ENCODE results near the gene FGF8.
"Not testable (repeated sequence)": the region's sequence is repeated elsewhere in the genome, so short reads cannot be mapped to it uniquely, and the experiment has no call there.

FGF8 gene

DNA sequence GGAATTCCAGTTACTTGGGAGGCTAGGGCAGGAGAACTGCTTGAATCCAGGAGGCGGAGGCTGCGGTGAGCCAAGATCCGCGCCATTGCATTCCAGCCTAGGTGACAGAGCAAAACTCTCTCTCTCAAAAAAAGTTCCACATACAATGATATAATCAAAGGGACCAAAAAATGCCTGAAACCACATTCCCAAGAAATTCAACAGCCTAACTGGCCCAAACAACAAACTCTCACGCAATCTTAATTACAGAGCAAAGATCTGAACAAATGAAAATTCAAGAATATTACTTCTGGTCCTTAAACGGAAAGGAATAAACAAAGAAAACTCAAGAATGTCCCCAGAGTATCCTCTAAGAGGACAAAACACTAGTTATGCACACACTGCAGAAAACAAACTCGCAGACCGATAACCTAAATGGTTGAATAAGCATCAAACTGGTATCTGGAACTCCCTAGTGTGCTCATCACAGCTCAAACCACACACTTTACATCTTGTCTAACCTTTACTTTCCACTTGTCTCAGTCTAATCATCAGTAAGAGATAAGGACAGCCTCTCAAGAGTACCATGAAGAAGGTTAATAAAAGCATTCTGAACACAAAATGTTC is 38.7 kb upstream of the FGF8 start:
- H3K27me3 ChIP-seq = no peaks in the 10 kb centered on the region
- H3K9me3 ChIP-seq (replicated peaks in 1 of 11) = no peaks in the 10 kb centered on the region
- peaks cover 36 to 45% (median 38%) of the 10 kb centered on the region in 11 experiments for H3K36me3 ChIP-seq
- H3K4me3 ChIP-seq = peak overlapping the region; percentile 80 to 100 (median 97); a peak in 17 of 20 replicates
- peak overlapping the region; percentile 80 to 96 (median 91) for H3K4me2 ChIP-seq
- H4K20me1 ChIP-seq = peaks cover 78 to 85% (median 84%) of the 10 kb centered on the region in 11 experiments
- no peak for TF ChIP-seq Cebpa-rat (IDR thresholded peaks at IDR 0.05)
- peaks cover 26 to 32% (median 28%) of the 10 kb centered on the region in 10 experiments for H3K4me1 ChIP-seq
- H3K9ac ChIP-seq = peak overlapping the region; percentile 42 to 99 (median 94); a peak in 17 of 22 replicates
- H3K27ac ChIP-seq = 0 out of 22 replicates have a peak overlapping the region, but pooled peaks of 1 of the 11 experiments have one; percentile 90

DNA sequence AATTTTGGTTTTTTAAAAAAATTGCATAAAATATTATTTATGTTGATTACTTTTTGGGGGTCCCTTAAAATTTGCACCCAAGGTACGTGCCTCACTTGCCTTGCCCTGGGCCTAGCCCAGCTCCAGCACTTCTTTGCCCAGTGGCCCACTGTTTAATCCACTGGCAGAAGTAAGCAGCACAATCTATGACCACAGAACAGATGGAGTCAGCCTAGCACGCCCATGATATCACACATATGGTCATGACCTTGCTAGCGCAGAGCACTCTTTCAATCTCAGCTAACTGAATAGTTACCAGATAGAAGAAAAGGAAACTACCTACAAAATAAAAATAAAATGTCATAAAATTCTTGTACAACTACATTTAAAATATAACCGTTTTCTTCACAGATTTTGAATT is 36.7 kb upstream of the FGF8 start:
- Histone ChIP-seq H3K4me2 (no peak overlapping the region), H3K9ac (no peak overlapping the region)

DNA sequence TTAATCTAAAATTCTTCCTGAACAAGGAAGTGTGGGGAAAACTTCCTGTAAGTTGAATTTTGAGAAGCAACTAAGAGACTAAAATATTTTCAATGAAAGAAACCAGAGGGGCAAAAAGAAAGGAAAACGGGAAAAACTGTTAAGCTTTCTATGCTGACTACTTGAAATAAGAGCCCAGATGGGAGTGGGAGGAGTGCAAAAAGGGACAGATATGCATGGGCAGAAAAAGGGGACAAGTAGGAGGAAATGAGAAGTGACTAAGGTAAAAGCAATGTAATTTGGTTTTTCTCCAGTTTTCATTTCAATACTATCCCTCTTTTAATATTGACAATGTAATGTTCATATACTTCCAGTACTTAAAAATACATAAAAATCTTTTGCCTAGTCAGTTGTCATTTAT is 31.2 kb upstream of the FGF8 start:
- no peaks in the 10 kb centered on the region for H3K9me3 ChIP-seq (replicated peaks in 1 of 11)
- no peak overlapping the region for H3K4me2 ChIP-seq
- peaks cover 0 to 7% (median 0%) of the 10 kb centered on the region in 10 experiments; a peak in 1 of 20 replicates for H3K4me1 ChIP-seq
- peaks cover 97 to 100% (median 100%) of the 10 kb centered on the region in 11 experiments for H3K36me3 ChIP-seq
- no peaks in the 10 kb centered on the region for H3K27me3 ChIP-seq
- peaks cover 45 to 98% (median 57%) of the 10 kb centered on the region in 11 experiments; a peak in 21 of 22 replicates for H4K20me1 ChIP-seq
- TF ChIP-seq Cebpa-rat (IDR thresholded peaks at IDR 0.05) = no peak
- H3K27ac ChIP-seq = no peak overlapping the region
- no peak overlapping the region for H3K4me3 ChIP-seq
- H3K9ac ChIP-seq = no peak overlapping the region

More for the DNA sequence above, 36.7 kb upstream of the FGF8 start:
- no peak overlapping the region for H3K27ac ChIP-seq
- peaks cover 55 to 64% (median 58%) of the 10 kb centered on the region in 11 experiments for H3K36me3 ChIP-seq
- H3K27me3 ChIP-seq = no peaks in the 10 kb centered on the region
- H3K9me3 ChIP-seq (replicated peaks in 1 of 11) = no peaks in the 10 kb centered on the region
- H4K20me1 ChIP-seq = peaks cover 81 to 100% (median 94%) of the 10 kb centered on the region in 11 experiments
- H3K4me1 ChIP-seq = peaks cover 18 to 24% (median 19%) of the 10 kb centered on the region in 10 experiments
- no peak overlapping the region for H3K4me3 ChIP-seq
- TF ChIP-seq Cebpa-rat (IDR thresholded peaks at IDR 0.05) = no peak

DNA sequence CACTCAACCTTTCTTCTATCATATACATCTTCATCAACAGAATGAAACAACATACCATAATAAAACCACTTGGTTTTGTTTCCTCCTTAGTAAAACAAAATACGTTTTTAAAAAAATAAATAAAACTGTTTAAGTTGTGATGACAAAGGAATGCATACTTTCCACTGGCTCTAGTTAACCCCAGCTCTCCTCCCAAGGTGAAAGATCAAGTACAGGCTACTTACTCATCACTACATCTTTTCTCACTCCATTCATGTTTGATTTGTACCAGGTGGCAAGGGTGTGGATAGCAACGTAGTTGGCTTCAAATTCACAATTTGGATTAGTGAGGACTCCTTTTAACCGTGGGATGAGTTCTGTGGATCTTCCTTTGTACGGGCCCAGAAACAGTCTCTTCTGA is 27.6 kb upstream of the FGF8 start:
- Histone ChIP-seq H3K27me3 (no peaks in the 10 kb centered on the region), H3K27ac (no peak overlapping the region), H3K9me3 (replicated peaks in 1 of 11) (no peaks in the 10 kb centered on the region), H3K4me2 (no peak overlapping the region), H4K20me1 (peaks cover 36 to 98% (median 53%) of the 10 kb centered on the region in 11 experiments; a peak in 21 of 22 replicates), H3K9ac (no peak overlapping the region), H3K4me1 (peaks cover 0 to 7% (median 0%) of the 10 kb centered on the region in 10 experiments; a peak in 1 of 20 replicates), H3K4me3 (no peak overlapping the region), H3K36me3 (peaks cover 98 to 100% (median 100%) of the 10 kb centered on the region in 11 experiments)
- no peak for TF ChIP-seq Cebpa-rat (IDR thresholded peaks at IDR 0.05)

DNA sequence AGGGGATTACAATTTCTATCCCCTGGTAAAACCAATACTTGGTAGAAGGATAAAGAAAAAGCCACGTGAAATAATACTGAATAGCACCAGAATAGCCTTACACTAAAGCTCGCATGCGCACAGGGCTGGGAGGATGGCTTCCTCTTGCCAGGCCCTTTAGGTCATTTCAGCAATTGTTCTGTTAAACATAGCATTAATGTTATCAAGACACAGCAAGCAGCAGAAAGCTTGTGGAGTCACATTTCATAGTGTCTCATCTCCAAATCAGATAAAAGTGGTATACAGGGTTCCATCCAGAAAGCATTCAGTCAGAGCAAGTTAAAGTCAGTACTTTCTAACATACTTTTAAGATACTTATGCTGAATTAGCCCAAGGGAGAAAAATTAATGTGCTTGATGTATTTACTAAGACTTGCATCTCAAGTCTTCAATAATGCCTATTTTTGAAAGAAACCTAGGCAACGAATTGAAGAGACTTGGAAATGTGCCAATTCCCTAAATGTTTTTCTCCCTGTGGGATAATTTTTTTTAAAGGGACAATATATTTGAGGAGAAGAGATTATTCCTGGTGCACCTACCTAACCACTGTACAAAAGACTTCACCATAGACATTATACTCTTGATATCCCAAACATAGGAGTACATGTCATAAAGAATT is 21.6 kb upstream of the FGF8 start:
- Histone ChIP-seq H3K27me3 (no peaks in the 10 kb centered on the region), H3K4me3 (no peak overlapping the region), H3K9me3 (replicated peaks in 1 of 11) (no peaks in the 10 kb centered on the region), H3K9ac (no peak overlapping the region), H3K36me3 (peaks cover 99 to 100% (median 100%) of the 10 kb centered on the region in 11 experiments), H4K20me1 (peaks cover 51 to 100% (median 82%) of the 10 kb centered on the region in 11 experiments), H3K4me1 (no peaks in the 10 kb centered on the region), H3K4me2 (no peak overlapping the region), H3K27ac (no peak overlapping the region)
- no peak for TF ChIP-seq Cebpa-rat (IDR thresholded peaks at IDR 0.05)

DNA sequence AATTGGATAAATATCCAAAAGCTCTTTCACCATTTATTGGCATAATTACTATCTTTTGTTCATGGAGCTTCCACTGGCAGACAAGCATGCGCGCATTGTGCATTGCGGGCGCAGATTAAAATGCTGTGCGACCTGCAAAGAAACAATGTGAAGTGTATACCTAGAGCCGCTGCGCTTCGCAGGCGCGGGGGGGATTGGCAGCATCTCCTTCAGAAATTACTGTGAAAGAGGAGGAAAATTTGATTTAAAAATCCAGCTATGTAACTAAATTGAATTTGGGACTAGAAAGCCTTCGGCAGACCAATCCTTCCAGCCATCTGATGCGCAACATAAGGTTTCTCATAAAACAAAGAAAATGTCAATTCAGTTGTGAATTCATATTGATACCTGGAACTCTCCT is 17.6 kb upstream of the FGF8 start:
- Histone ChIP-seq H3K27me3 (no peaks in the 10 kb centered on the region), H3K27ac (no peak overlapping the region), H3K4me2 (no peak overlapping the region), H3K4me1 (no peaks in the 10 kb centered on the region), H4K20me1 (peaks cover 25 to 93% (median 46%) of the 10 kb centered on the region in 11 experiments; a peak in 19 of 22 replicates), H3K36me3 (peaks cover 99 to 100% (median 100%) of the 10 kb centered on the region in 11 experiments), H3K9ac (no peak overlapping the region), H3K4me3 (no peak overlapping the region), H3K9me3 (replicated peaks in 1 of 11) (no peaks in the 10 kb centered on the region)
- no peak for TF ChIP-seq Cebpa-rat (IDR thresholded peaks at IDR 0.05)

DNA sequence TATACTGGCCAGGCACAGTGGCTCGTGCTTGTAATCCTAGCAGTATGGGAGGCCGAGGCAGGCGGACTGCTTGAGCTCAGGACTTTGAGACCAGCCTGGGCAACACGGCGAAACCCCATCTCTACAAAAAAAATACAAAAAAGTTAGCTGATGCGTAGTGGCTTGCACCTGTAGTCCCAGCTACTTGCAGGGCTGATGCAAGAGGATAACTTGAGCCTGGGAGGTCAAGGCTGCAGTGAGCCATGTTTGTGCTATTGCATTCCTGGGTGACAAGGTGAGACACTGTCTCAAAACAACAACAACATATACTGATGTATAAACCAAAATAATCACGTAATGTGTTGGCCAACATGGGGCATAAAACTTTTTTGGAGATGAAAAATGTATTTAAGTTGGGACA is 13.8 kb upstream of the FGF8 start:
- H3K4me2 ChIP-seq = no peak overlapping the region
- no peaks in the 10 kb centered on the region for H3K4me1 ChIP-seq
- H3K27me3 ChIP-seq = no peaks in the 10 kb centered on the region
- H3K36me3 ChIP-seq = peaks cover 94 to 100% (median 100%) of the 10 kb centered on the region in 11 experiments
- peaks cover 3 to 88% (median 14%) of the 10 kb centered on the region in 11 experiments; a peak in 12 of 22 replicates for H4K20me1 ChIP-seq
- TF ChIP-seq Cebpa-rat (IDR thresholded peaks at IDR 0.05) = no peak
- H3K9me3 ChIP-seq (replicated peaks in 1 of 11) = no peaks in the 10 kb centered on the region
- no peak overlapping the region for H3K4me3 ChIP-seq
- H3K9ac ChIP-seq = no peak overlapping the region
- H3K27ac ChIP-seq = no peak overlapping the region

DNA sequence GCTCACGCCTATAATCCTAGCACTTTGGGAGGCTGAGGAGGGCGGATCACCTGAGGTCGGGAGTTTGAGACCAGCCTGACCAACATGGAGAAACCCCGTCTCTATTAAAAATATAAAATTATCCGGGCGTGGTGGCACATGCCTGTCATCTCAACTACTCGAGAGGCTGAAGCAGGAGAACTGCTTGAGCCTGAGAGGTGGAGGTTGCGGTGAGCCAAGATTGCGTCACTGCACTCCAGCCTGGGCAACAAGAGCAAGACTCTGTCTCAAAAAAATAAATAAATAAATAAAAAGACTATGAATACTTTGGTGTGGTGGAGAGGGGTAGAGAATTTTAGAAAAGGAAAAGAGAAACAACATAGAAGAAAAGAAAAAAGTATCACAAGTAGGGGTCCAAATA is 13.3 kb upstream of the FGF8 start:
- H3K27ac ChIP-seq; H3K27me3 ChIP-seq; H3K4me2 ChIP-seq; H3K9ac ChIP-seq; H3K4me1 ChIP-seq; H3K4me3 ChIP-seq; H3K9me3 ChIP-seq (replicated peaks in 1 of 11): not testable (repeated sequence)
- Histone ChIP-seq H4K20me1 (peaks cover 0 to 88% (median 9%) of the 10 kb centered on the region in 11 experiments; a peak in 9 of 22 replicates), H3K36me3 (peaks cover 92 to 100% (median 99%) of the 10 kb centered on the region in 11 experiments)
- TF ChIP-seq Cebpa-rat (IDR thresholded peaks at IDR 0.05) = 0 out of 22 replicates have a peak, but pooled peaks of 2 of the 11 experiments have one; percentile 10 to 33

DNA sequence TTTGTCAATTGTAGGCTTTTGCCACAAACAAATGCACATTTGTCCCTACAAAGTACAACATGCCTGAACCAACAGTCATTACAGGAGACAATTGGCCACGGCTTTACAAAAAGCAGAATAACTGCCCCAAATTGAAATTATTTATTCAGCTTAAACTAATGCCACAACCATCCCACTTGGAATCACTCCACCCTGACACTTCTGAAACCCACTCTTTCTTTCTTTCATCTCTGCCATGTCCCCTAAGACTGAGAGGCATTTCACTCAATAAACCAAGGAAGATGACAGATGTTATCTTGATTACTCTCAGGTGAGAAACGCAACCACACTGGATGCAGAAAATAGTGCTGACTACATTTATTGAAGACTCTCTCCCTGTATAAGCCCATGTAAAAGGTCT is 9.9 kb upstream of the FGF8 start:
- no peaks in the 10 kb centered on the region for H3K9me3 ChIP-seq (replicated peaks in 1 of 11)
- TF ChIP-seq Cebpa-rat (IDR thresholded peaks at IDR 0.05) = no peak
- peaks cover 58 to 71% (median 68%) of the 10 kb centered on the region in 11 experiments for H3K36me3 ChIP-seq
- H3K4me2 ChIP-seq = no peak overlapping the region
- no peak overlapping the region for H3K4me3 ChIP-seq
- peaks cover 3 to 59% (median 11%) of the 10 kb centered on the region in 11 experiments; a peak in 21 of 22 replicates for H4K20me1 ChIP-seq
- no peak overlapping the region for H3K9ac ChIP-seq
- H3K27ac ChIP-seq = no peak overlapping the region
- peaks cover 23 to 29% (median 27%) of the 10 kb centered on the region in 10 experiments for H3K4me1 ChIP-seq
- peaks cover 0 to 1% (median 0%) of the 10 kb centered on the region in 11 experiments; a peak in 2 of 22 replicates for H3K27me3 ChIP-seq
